GM21529 (cell line): Measurements from ENCODE around the gene BMPR1A.

Experiments used
- ATAC-seq: cut with Tn5 transposase; IDR thresholded peaks from one replicate; pipeline ENCODE4 v1.9.1; 2021; ENCODE audit not compliant: unreplicated experiment

Gene BMPR1A

DNA sequence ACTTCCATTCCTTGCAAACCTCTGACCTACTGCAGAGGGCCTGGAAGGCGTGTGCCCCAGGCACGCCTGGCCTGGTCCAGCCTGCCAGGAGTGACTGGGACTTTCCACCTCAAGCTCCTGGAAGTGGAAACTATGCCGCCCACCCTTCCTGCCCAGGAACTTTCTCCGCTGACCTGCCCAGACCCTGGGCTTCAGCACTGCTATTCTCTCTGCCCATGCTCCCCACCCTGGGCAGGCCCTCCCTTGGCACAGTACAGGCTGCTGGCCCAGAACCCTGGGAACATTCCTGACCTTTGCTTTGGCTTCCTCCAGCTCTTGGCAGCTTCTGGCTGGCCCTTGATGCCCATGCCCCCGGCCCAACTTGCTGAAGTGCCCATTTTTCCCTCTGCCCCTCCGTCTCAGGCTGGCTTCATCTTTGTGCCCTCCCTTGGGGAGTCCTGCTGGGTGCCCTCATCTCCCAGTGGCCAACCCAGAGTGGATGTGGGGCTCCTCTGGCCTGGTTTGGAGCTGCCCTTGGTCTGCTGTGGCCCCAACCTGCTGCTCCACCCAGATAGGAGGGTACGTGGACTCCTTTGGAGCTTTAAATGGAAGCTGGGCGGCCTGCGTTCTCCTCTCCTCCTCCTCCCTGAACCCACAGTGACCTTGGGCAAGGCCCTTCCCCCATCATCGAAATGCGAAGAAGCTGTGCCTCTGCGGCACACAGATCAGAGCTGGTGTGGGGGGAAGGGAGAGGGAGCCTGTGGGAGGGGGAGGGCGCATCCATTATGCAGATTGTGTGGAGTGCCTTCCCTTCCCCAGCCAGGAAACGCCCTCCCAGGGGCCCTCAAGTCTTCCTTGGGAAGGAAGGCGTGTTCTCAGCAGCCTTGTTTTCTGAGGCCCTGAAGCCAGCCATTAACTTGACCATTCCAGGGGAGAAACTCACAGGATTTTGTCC lies 197.6 kb downstream of the BMPR1A start:
- ATAC-seq, result no peak

DNA sequence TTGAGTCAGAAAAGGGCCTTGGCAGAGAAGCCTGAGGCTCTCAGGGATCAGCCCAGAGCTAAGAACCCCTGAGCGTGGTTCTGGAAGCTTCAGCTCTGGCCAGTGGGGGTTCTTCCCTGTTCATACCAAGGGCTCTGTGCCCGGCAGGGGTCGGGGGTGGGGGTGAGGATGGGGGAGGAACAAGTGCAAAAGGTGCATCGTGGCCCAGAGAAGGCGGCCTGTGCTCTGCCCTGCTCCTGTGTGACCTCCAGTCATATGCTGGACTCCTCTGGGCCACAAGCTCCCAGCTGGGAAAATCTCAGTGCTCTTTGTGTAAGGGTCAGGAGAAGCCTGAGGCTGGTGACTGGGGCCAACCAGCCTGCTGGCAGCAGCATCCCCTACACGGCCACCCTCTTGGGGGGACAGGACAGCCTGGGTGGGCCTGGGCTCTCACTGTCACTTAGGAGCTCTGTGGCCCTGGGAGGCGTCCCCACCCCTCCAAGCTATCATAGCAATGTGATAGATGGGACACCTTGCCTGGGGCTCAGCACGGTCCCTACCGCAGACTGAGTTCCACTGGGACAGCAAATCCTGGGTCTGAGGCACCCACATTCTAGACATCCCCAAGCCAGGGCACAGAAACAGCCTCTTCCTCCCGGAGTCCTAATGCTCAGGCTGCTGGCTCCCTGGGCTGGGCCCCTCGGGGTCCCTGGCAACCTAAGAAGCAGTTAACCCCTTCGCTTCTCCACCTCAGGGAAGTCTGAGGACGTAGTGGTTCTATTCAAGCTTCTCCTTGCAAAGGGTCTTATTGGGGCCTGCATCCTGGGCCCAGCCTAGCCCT lies 198.5 kb downstream of the BMPR1A start:
- no peak for ATAC-seq

DNA sequence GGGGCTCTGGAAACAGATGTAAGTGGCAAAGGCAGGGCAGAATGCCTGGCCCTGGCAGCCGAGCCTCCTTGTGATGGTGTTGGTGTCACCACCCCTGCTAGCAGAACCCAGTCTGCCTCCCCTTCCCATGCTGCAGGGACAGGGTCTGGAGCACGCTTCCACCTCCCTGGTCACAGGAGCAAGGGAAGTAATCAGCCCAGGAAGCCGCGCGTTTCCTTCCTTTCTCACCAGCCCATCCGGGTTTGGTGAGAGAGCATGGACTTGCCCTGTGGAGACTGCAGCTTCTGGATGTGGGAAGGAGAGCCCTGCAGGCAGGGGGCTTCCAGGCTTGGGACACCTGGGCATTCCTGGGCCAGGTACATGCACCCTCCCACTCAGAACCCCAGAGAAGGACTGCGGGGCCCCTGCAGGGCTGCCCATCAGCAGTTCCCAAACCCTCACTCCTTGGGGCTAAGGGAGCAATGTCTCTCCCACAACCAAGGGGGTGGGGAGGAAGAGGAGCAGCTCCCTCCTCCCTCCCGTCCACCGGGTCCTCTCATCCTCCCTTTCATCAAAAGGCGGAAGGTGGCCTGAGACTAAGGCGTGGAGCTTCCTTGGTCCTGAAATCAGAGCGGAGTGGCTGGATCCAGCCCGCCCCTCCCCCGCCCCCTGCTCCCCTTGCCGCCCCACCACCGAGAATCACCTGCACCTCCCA lies 199.2 kb downstream of the BMPR1A start:
- ATAC-seq, result no peak

DNA sequence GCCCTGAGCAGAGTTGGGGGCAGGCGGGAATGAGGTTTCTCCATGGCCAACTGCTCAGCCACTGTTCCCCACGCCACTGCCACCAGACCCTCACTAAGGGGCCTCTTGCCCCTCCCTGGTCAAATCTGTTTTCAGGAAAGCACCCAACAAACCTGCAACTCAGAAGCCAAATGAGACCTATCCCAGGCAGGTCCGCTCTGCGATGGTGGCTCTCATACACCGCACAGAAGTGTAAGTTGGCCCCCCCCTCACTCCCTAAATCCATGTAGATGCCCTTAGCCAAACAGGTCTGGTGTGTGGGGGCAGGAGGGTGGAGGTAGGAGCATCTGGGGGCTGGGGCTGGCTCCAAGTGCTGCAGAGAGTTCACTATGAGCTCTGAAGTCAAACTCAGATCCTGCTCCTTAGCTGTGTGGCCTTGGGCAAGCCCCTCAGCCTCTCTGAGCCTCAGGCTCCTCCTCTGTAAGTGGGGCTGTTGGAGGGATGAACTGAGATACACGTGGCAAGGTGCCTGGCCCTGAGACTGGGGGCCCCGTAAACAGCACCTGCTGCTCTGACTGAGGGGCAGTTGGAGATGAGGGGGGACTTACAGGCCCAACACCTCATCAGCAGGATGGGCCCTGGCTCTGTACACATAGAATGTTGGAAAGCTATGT lies 199.9 kb downstream of the BMPR1A start:
- ATAC-seq, result no peak

DNA sequence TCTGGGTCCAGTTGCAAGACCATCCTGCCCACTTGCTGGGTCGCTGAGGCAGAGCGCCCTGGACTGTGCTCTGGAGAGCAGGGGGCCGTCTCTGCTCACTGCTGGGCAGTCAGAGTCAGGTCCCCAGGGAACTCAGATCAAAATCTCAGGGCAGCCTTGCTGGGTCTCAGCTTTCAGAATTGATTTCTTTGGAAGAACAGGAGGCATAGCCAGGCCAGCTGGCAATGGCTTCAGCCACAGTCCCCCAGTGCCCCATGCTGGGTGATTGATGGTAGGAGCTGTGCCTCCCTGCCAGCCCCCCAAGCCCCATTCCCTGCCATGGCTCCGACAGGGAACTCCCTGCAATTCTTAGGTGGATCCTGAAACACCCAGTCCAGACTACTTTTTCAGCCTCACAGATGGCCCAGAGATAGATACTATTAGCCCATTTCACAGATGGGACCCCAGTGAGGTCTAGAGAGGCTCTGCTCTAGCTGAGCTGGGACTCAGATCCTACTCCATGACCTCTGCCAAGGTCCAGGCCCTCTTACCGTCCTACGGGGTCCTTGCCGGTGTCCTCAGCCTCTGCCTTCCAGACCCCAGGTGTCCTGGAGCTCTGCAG lies 200.5 kb downstream of the BMPR1A start:
- no peak for ATAC-seq

DNA sequence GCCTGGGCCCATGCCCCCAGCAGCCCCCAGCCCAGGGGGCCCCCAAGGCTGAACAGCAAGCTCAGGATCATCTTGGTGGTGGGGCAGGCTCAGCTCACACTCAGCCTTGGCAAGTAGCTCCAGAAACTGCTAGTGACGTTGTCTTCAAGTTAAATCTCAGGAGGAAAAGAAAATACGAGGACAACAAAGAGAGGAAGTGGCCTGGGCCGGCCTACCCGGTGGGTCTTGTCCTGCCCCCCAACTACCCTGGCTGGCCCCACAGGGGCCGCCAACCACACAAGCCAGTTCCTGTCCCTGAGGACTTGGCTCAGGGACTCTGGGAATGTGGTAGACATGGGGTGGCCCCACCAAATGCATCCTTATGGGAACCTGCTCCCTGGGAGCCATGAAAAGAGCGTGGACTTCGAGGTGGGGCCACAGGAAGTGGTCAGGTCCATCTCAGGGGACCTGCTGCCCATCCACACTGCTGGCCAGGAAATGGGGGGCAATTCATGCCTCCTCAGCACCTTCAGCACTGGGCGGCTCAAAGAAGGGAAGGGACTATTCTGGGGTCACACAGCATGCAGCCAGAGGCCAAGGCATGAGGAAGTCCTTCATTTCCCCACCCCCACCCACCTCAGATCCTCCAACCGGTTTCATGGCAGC lies 201.2 kb downstream of the BMPR1A start, which contains the start of gene MMRN2:
TSS of gene MMRN2 (minus strand) at position 145 of the 645 bp plus-strand sequence. CDS start at position 71, 74 bp downstream.
- ATAC-seq, result no peak

DNA sequence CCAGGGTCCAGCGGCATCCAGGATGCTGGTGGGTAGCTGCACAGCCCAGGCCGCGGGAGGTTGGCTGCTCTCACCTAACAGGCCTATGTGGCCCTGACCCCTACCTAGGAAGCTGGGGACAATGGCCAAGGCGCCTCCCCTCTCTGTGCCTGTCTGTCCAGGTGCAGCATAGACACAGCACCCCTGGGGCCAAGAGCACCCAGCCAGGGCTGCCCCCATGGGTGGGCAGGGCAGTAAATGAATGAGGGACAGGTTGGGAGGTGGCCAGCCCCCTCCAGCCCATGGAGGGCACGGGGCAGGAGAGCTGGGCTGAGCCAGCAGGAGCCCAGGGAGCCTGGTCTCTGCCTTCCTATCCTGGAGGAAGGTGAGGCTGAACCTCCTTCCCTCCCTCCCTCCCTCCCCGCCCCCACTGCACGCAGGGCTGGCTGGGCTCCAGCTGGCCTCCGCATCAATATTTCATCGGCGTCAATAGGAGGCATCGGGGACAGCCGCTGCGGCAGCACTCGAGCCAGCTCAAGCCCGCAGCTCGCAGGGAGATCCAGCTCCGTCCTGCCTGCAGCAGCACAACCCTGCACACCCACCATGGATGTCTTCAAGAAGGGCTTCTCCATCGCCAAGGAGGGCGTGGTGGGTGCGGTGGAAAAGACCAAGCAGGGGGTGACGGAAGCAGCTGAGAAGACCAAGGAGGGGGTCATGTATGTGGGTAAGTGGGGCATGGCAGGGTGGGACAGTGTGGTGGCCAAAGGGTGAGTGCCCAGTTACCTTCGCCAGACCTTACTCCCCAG lies 201.9 kb downstream of the BMPR1A start, which contains the start of gene SNCG:
TSS of gene SNCG (plus strand) at position 484 of the 785 bp plus-strand sequence. CDS start at position 583, 99 bp downstream.
- no peak for ATAC-seq

DNA sequence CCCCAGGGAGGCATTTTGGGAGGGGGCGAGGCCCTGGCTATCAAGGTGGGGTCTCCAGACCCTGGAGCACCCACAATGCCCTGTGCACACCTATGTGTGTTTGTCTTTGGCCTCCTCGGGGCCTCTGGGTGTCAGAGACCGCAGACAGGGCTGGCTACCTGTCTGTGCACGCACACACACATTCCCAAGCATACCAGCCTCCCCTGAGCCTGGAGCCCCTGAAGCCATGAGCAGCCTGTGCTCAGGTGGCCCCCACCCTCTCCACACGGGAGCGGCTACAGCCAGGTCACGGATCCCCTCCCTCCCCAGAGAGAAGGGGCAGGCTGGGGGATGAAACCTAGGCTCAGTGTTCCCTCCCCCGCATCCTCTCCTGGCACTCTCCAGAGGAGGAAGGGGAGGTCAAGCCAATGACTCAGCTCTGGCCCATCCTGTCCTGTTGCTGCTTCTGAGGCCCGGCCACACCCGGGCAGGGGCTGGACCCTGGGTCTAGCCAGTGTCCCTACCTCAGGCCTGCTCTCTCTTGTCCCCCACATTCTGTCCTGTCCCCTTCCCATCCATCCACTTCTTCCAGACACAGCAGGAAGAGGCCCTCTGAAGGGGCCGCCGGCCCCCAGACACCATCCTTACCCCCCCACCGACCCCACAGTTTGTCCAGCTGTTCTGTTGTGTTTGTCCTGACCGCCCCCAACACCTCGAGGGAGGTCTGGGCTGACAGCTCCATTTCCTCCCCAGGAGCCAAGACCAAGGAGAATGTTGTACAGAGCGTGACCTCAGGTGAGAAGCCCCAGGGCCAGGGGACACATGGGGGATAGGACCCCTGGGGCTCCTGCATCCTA lies 202.7 kb downstream of the BMPR1A start:
- ATAC-seq, result no peak

DNA sequence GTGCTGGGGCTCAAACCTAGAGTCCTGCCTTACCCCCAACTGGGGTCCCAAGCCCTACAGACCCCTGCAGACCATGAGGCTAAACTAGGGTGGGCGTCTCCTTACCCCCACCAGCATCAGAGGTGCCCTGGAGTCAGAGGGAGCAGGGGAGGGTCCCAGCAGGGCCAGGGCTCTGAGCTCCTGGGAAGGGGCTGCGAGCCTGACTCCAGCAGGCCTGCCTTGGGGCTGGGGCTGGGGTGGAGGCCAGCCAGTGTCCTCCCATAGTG lies 203.3 kb downstream of the BMPR1A start:
- ATAC-seq, result no peak

DNA sequence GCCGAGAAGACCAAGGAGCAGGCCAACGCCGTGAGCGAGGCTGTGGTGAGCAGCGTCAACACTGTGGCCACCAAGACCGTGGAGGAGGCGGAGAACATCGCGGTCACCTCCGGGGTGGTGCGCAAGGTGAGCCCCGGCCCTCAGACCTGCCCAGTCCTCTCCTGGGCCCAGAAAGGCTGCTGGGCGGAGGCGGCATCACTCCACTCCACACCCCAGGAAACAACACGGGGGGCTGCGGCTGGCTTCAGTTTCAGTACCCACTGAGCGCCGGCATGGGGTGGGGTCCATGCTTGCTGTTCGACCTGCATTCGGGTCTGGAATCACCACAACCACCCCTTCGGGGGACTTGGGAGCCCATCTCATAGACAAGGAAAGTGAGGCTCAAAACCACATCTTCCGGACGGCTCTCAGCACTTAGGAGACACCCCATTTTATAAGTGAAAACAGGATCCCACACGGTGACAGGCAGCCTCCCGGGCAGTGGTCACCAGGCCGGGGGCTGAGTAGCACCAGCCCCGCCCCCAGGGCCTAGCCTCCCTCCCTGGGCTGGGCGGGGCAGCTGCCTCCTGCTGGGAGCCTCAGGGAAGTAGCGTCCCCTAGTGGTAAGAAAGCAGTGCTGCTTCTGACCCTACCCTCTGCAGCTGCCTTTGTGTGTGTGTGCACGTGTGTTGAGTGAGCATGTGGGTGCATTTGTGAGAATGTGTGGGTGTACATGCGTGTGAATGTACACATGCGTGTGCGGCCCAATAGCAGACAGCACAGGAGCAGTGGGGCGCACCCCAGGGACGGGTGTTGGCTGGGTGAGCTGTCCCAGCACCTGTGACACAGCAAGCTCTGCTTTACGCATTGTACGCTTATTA lies 203.8 kb downstream of the BMPR1A start:
- peak; percentile 80 for ATAC-seq

DNA sequence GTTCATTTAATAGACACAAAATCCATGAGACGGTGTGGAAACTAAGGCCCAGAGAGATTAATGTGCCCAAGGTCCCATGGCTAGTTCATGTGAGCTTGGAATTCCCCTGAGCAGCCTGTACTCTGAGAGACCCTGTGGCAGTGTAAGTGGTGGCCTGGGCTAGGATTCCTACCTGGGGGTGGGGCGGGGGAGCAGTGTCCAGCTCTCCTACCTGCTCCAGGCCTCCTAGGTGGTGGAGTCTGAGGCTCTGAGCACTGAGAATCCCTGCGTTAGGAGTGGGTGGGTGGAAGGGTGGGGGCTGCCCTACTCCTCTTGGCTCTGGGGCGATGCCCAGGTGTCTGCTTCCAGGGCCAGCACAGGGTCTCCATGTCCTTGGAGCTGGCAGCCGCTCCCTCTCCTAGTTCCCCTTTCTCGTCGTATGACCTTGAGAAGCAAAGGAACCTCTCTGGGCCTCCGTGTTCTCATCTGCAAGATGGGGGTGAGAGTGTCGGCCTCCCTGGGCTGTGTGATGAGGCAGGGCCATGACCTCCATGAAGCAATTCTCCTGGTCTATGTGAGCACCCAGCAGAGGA lies 204.5 kb downstream of the BMPR1A start:
- no peak for ATAC-seq

DNA sequence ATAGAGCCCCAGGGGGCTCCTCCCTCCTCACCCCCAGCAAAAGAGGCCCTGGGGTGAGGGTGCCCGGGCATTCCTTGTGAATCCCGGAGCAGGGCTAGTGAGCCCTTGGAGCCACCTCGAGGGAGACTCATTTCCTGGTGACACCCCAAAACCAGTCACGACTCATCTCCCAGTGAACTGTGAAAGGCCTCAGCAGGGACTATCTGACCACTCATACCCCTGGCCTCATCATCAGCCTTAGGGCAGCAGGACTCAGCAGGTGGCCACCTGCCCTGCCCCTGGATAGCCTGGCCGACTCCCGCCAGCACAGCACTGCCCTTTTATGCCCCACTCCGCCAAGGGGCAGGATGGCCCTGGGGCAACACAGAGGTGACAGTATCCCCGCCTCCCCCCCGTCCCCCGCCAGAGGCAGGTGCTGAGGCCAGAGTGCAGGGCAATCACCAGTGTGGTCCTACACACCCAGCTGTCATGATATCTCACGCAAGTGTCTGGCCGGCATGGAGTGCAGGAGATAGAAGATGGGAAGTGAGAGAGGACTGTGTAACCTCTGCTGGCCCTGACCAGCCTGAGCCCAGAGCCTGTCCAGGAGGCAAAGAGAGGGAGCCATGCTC lies 205.2 kb downstream of the BMPR1A start:
- no peak for ATAC-seq

DNA sequence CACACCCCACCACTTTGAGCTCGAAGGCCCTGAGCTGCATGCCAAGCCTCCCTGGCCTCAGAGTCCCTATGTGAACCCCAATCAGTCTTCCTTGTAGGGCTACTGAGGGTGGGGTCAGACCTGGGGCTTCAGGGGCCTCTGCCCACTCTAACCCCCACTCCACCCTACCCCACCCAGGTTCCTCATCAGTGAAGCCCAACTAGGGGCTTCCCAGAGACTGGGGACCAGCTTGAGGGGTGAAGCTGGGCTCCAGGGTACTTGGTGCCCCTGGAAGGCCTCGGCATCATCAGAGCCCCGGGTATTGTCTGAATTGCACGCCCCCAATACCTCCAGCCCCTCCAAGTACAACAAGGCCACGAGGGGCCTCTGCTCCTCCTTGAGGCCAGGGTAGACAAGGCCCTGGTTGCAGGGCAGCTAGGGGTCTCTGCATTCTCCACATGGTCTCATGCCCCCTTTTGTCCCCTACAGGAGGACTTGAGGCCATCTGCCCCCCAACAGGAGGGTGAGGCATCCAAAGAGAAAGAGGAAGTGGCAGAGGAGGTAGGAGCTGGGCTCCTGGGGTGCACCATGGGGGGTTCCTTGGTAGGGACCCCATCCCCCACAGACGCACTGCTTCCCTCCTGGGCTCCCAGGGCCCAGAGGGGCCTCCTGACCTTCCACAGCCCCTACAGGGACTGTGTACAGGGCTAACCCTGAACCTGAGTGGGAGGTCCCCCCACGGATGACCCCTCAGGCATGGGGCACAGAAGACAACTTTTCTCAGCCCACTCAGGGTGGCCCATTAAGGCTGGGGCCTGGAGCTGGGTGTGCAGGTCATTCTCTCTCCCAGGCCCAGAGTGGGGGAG lies 205.9 kb downstream of the BMPR1A start:
- ATAC-seq, result no peak

DNA sequence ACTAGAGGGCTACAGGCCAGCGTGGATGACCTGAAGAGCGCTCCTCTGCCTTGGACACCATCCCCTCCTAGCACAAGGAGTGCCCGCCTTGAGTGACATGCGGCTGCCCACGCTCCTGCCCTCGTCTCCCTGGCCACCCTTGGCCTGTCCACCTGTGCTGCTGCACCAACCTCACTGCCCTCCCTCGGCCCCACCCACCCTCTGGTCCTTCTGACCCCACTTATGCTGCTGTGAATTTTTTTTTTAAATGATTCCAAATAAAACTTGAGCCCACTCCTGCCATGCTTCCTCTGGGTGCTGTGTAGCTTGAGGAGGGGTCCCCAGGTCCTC lies 206.5 kb downstream of the BMPR1A start:
- ATAC-seq, result no peak

DNA sequence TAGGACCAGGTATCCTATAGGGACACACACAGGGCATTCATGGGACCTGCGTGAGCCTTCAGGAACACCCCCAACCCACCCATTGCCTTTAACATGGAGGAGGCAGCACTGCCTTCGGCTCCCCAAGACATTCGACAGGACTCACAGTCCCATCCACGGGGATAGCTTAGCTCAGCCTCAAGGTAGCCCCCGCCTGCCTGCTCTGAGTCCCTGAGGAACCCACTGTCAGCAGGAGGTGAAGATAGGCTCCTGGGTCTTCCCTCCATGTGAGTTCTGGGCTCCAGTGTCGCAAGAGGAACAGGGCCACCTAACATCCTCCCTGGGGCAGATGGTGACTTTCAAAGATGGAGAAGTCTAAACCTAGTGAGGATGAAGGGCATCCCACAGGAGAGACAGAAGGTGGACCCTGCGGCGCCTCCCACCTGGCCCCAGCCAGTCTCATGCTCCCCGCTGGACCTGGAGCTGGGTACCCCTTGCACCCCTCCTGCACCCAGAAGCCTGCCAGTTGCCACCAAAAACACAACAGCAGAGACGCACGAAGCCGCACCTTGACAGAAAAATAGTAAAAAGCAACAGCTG lies 207.0 kb downstream of the BMPR1A start:
- ATAC-seq, result no peak
